Astrocyte of the spinal cord (primary cell): ENCODE data around the gene MAP2K1.

Experiments
- DNase-seq: peaks from one replicate; pipeline ENCODE4 v3.0.0; 2011; ENCODE audit warnings: low read depth, low spot score
- H3K4me3 ChIP-seq: 2 replicates; pipeline ENCODE4 v1.5.1; 2011; ENCODE audit warnings: low read depth, mild to moderate bottlenecking, low read length, moderate library complexity
- CTCF ChIP-seq: IDR thresholded peaks from 2 replicates; pipeline ENCODE4 v1.5.1; 2012; ENCODE audit warnings: low read depth, mild to moderate bottlenecking, low read length, inconsistent platforms
- in situ Hi-C: cut with HindIII; loops from 2 replicates; pipeline ENCODE4 v1.10.0; 2017; ENCODE audit warnings: low sequenced_read_pairs

Gene MAP2K1

GRCh38 chr15:66422347-66422746, 35.6 kb downstream of the MAP2K1 start:
- H3K4me3 ChIP-seq, result no peak overlapping the region
- in situ Hi-C loops, result no loop called here
- no peak for TF ChIP-seq CTCF
- no peak for DNase-seq

GRCh38 chr15:66423149-66423548, 36.4 kb downstream of the MAP2K1 start:
- in situ Hi-C loops, result no loop called here
- TF ChIP-seq CTCF, result no peak
- DNase-seq, result no peak
- no peak overlapping the region for H3K4me3 ChIP-seq

- in situ Hi-C loops, result no loop called here
- no peak for DNase-seq
- no peak overlapping the region for H3K4me3 ChIP-seq
- no peak for TF ChIP-seq CTCF
These were observed 38.4 kb downstream of the MAP2K1 start for GRCh38 chr15:66424963-66425612.

GRCh38 chr15:66425837-66426236, 39.1 kb downstream of the MAP2K1 start:
- no peak for DNase-seq

GRCh38 chr15:66429117-66429516, 42.4 kb downstream of the MAP2K1 start:
- no peak overlapping the region for H3K4me3 ChIP-seq
- in situ Hi-C loops, result no loop called here
- TF ChIP-seq CTCF, result no peak
- no peak for DNase-seq

More at GRCh38 chr15:66425837-66426236, 39.1 kb downstream of the MAP2K1 start:
- no peak for TF ChIP-seq CTCF
- in situ Hi-C loops, result no loop called here
- H3K4me3 ChIP-seq, result no peak overlapping the region

GRCh38 chr15:66429546-66429945, 42.8 kb downstream of the MAP2K1 start:
- no peak for DNase-seq
- in situ Hi-C loops, result no loop called here
- TF ChIP-seq CTCF, result no peak
- no peak overlapping the region for H3K4me3 ChIP-seq
